ENCODE measurements around the gene COL4A5. TPM values are rescaled to one million over a fixed set of nuclear protein-coding genes. Genes with fewer than 3 reads are reported as not detected.

COL4A5 gene
- total RNA-seq, 1 experiment from 2014 or later, result 51.3 TPM

DNA sequence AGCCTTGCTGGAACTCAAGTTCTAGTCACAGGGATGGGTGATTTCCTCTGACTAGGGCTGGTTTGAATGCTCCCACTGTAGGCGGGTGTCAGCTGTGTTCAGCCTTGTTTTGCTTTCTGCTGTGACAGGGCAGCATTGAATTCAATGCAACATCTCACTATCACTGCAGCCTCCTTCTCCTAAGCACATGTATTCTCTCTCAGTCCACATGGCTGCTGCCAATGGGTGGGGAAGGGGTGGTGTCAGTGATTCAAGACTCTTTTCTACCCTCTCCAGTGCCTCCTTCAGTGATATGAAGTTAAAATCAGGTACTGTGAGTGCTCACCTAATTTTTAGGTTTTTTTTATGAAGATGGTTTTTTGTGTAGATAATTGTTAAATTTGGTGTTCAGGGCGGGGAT lies 46.3 kb downstream of the COL4A5 start:
- no peak overlapping the region for H4K91ac ChIP-seq (ENCODE audit: insufficient read length, low read depth, low read length)

More for the DNA sequence above, 46.3 kb downstream of the COL4A5 start:
- H3K4me1 ChIP-seq (ENCODE audit: insufficient read depth, low read length), result no peaks in the 10 kb centered on the region
- no peak overlapping the region for H4K8ac ChIP-seq (replicated peaks; ENCODE audit: insufficient read length, low read depth, low read length)
- H2BK15ac ChIP-seq (ENCODE audit: low read depth, low read length), result no peak overlapping the region
- H3K27me3 ChIP-seq (ENCODE audit: insufficient read depth, low read length), result no peaks in the 10 kb centered on the region
- no peak overlapping the region for H3K14ac ChIP-seq (ENCODE audit: insufficient read depth, low read length)
- H3K79me1 ChIP-seq (ENCODE audit: insufficient read depth, low read depth, low read length, poor library complexity, severe bottlenecking), result peaks cover 5% of the 10 kb centered on the region
- no peak overlapping the region for H3K56ac ChIP-seq (ENCODE audit: insufficient read length, low read depth, low read length)
- H3K18ac ChIP-seq (ENCODE audit: insufficient read length, low read depth, low read length), result no peak overlapping the region
- no peaks in the 10 kb centered on the region for H3K9me3 ChIP-seq (ENCODE audit: control insufficient read depth, low read depth, low read length)
- H3K4me2 ChIP-seq (ENCODE audit: insufficient read depth, insufficient read length, low read length), result no peak overlapping the region
- Mint-ChIP-seq H3K27me3 (ENCODE audit: low read depth) (no peaks in the 10 kb centered on the region), H3K36me3 (ENCODE audit: insufficient read depth in 1 of 3, low read depth in 3 of 3) (peaks cover 16 to 31% (median 23%) of the 10 kb centered on the region in 3 experiments), H3K4me1 (peaks cover 4 to 5% of the 10 kb centered on the region in 2 experiments), H3K9me3 (peaks cover 8 to 10% of the 10 kb centered on the region in 2 experiments), H3K4me3 (no peak overlapping the region), H3K27ac (no peak overlapping the region)
- no peak overlapping the region for H4K5ac ChIP-seq (ENCODE audit: insufficient read length, low read depth, low read length)
- no CpG with 5 or more reads among the region's 2 CpGs for WGBS (ENCODE audit: extremely low coverage, insufficient read length, low lambda C conversion rate)
- no peaks in the 10 kb centered on the region for H4K20me1 ChIP-seq (ENCODE audit: control insufficient read depth, insufficient read depth, insufficient read length)
- no peak overlapping the region for H2BK5ac ChIP-seq (ENCODE audit: insufficient read length, low read length)
- H2BK12ac ChIP-seq (ENCODE audit: insufficient read length, low read depth, low read length), result no peak overlapping the region
- H3K79me2 ChIP-seq (ENCODE audit: insufficient read depth, low read length), result no peaks in the 10 kb centered on the region
- no peak overlapping the region for H3K23ac ChIP-seq (ENCODE audit: insufficient read length, low read depth, low read length)
- H3K23me2 ChIP-seq (ENCODE audit: insufficient read length, low read depth, low read length, poor library complexity, severe bottlenecking), result no peaks in the 10 kb centered on the region
- H2BK20ac ChIP-seq (ENCODE audit: low read depth, low read length, poor library complexity, severe bottlenecking), result no peak overlapping the region
- H2AK5ac ChIP-seq (ENCODE audit: insufficient read length, low read length), result no peak overlapping the region
- H3T11ph ChIP-seq (ENCODE audit: low read length), result no peak overlapping the region
- H3K9ac ChIP-seq (ENCODE audit: extremely low read depth, insufficient read length, low read length), result no peak overlapping the region
- H2AFZ ChIP-seq (ENCODE audit: low read length), result no peak overlapping the region
- no peak for DNase-seq
- H3K27ac ChIP-seq (ENCODE audit: insufficient read length, low read depth, low read length), result no peak overlapping the region
- H3K4ac ChIP-seq (ENCODE audit: low read depth, low read length), result no peak overlapping the region
- TF ChIP-seq, protein P1, sequence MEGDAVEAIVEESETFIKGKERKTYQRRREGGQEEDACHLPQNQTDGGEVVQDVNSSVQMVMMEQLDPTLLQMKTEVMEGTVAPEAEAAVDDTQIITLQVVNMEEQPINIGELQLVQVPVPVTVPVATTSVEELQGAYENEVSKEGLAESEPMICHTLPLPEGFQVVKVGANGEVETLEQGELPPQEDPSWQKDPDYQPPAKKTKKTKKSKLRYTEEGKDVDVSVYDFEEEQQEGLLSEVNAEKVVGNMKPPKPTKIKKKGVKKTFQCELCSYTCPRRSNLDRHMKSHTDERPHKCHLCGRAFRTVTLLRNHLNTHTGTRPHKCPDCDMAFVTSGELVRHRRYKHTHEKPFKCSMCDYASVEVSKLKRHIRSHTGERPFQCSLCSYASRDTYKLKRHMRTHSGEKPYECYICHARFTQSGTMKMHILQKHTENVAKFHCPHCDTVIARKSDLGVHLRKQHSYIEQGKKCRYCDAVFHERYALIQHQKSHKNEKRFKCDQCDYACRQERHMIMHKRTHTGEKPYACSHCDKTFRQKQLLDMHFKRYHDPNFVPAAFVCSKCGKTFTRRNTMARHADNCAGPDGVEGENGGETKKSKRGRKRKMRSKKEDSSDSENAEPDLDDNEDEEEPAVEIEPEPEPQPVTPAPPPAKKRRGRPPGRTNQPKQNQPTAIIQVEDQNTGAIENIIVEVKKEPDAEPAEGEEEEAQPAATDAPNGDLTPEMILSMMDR (conservative IDR thresholded peaks at IDR 0.05), result no peak
- H2BK120ac ChIP-seq (ENCODE audit: low read depth, low read length, poor library complexity, severe bottlenecking), result no peak overlapping the region

Measured in H9 (cell line).